GM21390 (cell line): ENCODE results near the gene S100A5.
"Not testable (repeated sequence)": the region's sequence is repeated elsewhere in the genome, so short reads cannot be mapped to it uniquely, and the experiment has no call there.

Experiments
- ATAC-seq: cut with Tn5 transposase; IDR thresholded peaks from one replicate; pipeline ENCODE4 v1.9.1; 2021; ENCODE audit not compliant: unreplicated experiment

S100A5 gene

DNA sequence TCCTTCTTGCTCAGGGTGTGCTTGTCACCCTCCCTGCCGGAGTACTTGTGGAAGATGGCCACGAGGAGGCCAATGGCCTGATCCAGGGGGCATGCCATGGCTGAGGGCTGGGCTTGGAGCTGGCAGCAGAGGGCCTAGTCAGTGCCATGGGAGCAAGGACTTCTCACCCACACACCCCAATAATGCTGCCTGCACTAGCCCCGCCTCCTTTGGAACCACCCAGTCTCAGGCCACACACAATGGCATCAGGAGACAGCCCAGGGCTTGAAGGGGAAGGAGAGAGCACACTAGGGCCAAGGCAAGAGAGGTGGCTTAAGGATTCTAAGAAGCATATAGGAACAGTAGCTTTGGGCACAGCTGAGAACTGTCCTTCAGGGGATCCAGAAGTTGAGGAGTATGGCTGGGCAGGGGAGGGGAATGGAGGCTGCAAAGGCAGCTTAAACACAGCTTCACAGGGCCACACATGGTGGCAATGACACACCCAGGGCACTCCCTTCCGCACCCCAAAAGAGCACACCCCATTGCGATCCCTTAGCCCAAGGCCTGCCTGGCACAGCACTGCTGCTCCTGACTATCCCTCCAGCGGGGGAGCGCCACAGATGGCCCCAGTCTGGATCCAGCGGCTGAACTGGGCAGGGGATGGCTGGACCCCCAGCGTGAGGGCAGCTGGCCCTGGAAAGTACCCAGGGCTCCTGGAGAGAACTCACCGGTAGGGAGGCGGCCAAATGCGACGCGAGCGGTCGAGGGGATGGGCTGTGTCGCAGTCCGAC lies 5.3 kb downstream of the S100A5 start, which contains the start of gene S100A6:
Gene S100A6 (minus strand): TSS at position 750 of the 770 bp plus-strand sequence. CDS start 652 bp downstream, at position 98.
- ATAC-seq: no peak

DNA sequence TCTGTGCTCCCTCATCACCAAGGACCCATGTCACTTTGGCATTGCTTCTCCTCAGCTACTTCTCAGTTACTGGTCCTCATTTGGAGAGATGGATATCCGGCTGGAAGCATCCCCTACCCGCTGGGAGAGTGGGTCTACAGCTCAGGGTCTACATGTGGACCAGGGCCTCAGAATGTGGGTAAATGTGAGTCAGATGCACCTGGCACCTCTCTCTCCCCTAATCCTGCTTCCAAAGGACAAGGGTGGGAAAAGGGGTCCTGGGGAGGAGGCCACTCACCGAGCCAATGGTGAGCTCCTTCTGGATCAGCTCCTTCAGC lies 5.9 kb downstream of the S100A5 start:
- no peak for ATAC-seq

DNA sequence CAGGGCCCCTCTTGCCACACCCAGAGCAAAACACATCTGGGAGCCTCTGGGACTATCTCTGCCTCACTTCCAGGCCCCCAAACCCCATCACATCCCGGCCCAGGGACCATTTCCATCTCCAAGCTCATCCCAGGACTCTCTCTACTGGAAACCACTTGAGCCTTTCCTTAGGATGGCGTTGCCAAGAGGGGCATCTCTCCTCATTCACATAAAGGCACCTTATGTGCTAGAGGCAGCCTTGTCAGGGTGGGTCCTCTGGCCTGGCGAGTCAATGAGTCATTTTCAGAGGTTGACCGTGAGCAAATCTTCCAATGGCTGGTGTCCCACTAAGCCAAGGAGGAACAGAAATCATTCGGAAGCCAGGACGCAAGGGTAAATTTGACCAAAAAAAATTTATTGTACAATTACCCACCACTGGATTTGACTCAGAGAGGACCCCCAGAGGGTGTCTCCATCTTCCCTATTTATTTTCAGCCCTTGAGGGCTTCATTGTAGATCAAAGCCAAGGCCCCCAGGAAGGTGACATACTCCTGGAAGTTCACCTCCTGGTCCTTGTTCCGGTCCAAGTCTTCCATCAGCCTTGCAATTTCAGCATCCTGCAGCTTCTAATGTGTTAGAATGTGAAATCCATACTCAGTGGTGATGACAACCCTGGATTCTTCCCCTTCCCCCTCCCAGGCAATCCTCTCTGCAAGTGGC lies 6.4 kb downstream of the S100A5 start:
- no peak for ATAC-seq

DNA sequence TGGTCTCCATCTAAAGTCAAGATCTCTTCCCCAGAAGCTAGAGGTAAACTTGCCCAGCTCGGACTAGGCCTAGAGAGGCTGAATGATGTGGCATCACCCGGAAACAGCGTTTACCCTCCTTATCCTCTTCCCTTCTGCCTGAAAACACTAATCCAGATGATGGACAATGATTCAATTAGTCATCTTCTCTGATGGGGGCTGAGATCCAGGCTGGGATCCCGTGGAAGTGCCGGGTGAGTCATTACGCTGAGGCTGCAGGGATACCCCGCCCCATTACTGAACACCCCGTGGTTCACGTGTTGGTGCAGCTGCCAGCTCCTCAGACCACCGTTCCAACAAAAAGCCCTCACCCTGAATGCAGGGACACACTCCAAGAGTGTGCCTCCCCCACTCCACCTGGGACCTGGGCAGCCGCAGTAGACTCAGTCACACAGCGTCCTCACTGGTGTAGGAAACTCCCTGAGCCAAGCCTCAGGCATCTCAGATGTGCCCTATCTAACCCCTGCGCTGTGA lies 7.0 kb downstream of the S100A5 start:
- ATAC-seq: no peak

DNA sequence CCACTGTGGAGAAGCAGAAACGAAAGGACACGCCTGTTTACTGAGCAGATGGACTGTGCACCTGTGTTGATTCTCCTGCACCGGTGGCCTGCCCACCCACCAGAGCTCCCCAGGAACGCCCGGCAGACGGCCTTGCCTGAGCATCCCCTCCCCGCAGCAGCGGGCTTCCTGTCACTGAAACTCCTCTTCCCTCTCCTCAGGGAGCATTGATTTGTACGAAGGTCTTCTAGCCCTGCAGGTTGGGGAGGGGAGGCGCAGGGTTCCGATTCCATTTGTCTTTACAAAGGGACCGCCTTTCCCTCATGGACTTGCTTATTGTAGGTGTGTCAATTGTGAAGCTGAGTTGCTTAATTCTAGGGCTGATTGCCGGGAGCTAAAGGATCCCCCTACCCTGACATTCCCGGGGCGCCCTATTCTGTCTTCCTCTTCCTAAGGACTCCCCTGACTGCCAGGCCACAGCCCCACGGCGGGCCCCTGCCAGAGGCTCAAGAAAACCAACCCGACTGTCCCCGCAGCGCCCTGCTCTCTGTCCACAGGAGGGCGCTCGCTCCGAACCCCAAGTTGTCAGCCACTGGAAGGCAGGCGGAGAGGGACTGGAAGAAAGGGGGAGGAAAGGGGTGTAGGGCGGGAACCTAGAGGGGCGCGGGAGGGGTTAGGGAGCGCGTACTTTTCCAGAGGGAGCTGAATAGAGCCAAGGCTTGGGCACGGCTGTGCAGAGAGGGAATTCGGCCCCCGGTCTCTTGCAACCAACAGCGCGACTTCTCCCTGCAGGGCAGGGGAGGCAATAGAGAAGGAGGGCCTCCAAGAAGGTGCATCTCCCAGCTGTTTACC lies 7.8 kb downstream of the S100A5 start:
- no peak for ATAC-seq

DNA sequence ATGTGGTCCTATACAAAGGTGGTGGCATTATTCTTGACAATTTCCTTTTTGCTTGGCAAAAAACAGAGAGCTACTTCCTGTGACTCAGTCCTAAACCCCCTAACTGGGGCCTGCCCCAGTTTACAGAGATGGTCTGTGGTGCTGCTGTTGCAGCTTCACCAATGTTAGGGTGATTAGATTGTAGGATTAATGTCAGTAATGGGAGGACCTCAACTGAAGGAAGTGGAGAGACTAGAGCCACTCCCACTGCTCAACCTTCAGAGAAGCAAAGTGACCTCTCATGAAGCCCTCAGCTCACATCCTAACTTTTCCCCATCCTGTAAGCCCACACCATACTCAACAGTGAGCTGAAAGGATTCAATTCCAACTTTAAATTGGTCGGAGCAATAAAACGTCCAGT lies 8.6 kb downstream of the S100A5 start:
- no peak for ATAC-seq

DNA sequence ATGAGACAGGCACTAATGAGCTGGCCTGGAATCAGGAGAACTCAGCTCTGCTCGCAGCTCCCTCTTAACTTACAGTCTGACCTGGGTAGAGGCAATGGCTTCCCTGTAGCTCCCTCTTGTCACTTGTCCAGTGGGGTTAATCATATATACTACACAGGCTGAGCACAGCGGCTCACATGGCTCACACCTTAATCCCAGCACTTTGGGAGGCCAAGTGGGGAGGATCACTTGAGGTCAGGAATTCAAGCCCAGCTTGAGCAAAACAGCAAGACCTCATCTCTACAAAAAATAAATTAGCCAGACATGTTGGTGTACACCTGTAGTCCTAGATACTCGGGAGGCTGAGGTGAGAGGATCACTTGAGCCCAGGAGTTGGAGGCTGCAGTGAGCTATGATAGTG lies 9.1 kb downstream of the S100A5 start:
- no peak for ATAC-seq

DNA sequence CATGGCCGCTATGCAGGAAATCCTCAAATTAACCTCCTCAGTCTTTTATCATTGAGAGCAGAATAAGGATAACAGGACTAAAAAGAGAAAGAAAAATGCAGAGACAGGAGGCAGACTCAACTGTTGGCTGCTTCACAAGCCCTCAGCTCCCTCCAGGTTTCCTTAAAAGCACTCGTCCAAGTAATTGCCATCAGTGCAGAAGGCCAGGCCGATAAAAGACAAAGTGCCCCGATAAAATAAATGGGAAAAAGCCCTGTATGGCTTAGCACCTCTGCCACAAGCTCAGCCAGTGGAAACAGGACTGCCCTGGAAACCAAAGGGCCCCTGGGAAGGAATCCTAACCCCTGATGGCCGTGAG lies 13.1 kb downstream of the S100A5 start:
- no peak for ATAC-seq

DNA sequence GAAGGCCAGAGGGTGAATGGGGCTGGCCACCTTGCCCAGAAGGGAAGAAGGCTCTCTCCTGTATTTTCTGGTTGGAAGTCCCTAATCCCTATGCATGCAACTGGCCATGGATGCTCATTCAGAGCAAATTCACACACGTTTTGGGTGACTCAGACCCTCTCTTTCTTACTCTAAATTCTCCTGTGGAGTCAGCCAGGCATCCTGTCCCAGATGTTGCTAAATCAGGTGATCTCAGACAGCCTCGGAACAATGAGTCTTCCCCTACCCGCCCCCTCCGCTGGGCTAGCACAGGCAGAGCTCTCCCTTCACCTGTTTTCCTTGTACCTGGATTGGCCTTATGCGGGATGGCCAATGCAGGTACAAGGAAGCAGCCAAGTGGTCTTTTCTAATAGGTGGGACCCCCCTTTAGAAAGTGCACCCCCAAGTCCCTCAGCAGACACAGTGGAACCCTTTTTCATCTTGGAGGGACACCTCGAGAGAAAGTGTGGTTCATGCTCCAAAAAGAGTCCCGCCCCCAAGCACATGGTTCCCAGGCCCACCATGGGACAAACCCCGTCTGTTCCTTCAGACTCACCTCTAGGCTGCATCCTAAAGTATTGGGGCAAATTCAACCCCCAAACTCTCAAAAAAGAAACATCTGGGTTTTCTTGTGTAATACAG lies 13.6 kb downstream of the S100A5 start:
- ATAC-seq: no peak

DNA sequence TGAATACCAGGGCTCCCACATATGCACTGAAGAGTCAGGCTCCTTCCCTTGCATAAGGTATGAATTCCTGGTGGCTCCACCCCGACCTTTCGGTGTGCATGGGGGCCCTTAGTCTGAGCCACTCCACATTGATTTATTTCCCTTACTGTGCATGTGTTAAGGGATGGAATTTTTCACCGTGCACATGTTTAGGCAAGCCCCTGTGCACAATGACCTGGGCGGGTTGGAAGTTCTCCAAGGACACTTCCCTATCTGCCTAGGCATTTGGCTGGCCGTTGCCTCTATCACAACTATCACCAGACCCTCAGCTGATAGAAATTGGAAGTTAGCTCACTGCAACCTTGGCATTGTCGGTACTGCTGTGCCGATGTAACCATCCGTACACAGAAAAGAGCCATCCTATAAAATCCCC lies 14.6 kb downstream of the S100A5 start:
- no peak for ATAC-seq

DNA sequence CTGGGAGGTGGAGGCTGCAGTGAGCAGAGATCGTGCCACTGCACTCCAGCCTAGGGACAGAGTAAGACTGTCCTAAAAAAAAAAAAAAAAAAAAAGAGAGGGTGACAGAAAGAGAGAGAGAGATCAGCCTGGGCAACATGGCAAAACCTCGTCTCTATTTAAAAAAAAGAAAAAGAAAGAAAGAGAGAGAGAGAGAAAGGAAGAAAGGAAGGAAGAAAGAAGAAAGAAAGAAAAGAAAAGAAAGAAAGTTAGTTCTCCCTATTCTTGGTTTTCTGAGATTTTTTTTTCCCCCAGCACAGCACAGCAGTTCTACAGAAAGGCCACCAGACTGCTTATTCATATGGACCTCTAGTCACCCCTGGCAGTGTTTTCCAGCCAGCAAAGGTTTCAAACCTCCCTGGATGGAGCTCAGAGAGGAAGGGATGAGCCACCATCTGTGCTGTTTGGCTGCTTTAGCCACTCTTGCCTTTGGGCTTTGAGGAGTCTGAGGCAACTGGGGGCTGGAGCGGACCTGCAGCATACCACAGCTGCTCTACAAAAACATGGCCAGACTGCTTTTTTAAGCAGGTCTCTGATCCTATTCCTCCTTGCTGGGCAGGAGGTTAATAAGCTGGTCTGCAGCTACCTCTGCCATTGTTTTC lies 15.5 kb downstream of the S100A5 start:
- no peak for ATAC-seq

DNA sequence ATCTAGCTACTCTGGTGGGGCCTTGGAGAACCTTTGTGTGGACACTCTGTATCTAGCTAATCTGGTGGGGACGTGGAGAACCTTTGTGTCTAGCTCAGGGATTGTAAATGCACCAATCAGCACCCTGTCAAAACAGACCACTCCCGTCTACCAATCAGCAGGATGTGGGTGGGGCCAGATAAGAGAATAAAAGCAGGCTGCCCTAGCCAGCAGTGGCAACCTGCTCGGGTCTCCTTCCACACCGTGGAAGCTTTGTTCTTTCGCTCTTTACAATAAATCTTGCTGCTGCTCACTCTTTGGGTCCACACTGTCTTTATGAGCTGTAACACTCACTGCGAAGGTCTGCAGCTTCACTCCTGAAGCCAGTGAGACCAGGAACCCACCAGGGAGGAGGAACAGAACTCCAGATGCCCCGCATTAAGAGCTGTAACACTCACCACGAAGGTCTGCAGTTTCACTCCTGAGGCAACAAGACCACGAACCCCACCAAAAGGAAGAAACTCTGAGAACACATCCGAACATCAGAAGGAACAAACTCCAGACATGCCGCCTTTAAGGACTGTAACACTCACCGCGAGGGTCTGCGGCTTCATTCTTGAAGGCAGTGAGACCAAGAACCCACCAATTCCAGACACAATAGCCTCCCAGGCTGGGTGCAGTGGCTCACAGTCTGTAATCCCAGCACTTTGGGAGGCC lies 18.2 kb downstream of the S100A5 start:
- ATAC-seq: not testable (repeated sequence)

DNA sequence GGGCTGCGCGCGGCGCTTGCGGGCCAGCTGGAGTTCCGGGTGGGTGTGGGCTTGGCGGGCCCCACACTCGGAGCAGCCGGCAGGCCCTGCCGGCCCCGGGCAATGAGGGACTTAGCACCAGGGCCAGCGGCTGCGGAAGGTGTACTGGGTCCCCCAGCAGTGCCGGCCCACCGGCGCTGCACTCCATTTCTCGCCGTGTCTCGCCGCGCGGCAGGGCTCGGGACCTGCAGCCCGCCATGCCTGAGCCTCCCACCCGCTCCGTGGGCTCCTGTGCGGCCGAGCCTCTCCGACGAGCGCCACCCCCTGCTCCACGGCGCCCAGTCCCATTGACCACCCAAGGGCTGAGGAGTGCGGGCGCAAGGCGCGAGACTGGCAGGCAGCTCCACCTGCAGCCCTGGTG lies 18.9 kb downstream of the S100A5 start:
- ATAC-seq: not testable (repeated sequence)

DNA sequence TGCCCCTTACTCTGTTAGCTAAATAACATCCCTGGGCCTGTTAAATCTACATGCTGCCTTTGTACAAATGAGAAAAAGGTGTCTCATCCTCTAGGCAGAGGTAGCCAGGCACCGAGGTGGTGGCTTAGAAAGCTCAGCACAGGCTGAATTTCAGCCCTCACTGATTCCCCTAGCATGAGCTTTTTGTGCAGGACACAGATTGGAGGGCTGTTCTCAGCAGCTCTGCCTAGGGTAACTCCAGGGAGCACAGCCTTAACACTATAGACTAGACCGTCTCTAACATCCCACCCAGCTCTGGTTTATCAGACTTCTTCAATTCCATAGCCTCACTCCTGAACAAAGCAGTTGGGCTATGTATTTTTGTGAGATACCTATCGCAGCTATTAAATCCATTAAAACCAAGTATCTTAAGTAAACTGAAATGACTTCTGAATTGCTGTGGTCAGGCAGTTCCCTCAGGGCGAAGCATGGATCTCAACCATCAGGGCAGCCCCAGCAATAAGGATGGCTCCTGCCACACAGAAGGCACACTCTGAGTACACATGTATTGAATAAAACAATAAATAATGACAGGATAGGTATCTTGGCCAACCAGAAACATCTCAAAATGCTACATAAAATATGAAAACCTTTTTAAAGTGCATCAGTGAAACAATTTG lies 19.8 kb downstream of the S100A5 start:
- ATAC-seq: no peak

DNA sequence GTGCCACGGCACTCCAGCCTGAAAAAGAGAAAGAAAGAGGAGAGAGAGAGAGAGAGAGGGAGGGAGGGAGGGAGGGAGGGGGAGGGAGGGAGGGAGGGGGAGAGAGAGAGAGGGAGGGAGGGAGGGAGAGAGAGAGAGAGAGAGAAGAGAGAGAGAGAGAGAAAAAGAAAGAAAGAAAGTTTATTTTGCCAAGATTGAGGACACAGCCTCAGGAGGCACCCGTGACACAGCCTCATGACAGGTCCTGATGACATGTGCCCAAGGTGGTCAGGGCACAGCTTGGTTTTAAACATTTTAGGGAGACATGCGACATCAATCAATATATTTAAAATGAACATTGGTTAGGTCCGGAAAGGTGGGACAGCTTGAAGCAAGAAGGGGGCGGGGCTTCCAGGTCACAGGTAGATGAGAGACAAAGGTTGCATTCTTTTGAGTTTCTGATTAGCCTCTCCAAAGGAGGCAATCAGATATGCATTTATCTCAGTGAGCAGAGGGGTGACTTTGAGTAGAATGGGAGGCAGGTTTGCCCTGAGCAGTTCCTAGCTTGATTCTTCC lies 20.5 kb downstream of the S100A5 start:
- ATAC-seq: not testable (repeated sequence)

DNA sequence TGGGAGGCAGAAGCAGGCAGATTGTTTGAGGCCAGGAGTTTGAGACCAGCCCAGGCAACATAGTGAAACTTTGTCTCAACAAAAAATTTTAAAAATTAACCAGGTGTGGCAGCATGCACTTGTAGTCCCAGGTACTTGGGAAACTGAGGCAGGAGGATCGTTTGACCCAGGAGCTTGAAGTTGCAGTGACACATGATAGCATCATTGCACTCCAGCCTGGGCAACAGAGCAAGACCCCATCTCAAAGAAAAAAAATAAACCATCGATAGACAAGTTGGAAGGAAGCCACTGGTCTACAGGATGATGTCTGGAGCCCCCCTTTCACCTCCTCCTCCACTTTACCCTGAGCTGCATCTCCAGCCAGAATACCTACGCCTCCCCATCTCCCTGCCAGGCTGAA lies 21.5 kb downstream of the S100A5 start:
- no peak for ATAC-seq

DNA sequence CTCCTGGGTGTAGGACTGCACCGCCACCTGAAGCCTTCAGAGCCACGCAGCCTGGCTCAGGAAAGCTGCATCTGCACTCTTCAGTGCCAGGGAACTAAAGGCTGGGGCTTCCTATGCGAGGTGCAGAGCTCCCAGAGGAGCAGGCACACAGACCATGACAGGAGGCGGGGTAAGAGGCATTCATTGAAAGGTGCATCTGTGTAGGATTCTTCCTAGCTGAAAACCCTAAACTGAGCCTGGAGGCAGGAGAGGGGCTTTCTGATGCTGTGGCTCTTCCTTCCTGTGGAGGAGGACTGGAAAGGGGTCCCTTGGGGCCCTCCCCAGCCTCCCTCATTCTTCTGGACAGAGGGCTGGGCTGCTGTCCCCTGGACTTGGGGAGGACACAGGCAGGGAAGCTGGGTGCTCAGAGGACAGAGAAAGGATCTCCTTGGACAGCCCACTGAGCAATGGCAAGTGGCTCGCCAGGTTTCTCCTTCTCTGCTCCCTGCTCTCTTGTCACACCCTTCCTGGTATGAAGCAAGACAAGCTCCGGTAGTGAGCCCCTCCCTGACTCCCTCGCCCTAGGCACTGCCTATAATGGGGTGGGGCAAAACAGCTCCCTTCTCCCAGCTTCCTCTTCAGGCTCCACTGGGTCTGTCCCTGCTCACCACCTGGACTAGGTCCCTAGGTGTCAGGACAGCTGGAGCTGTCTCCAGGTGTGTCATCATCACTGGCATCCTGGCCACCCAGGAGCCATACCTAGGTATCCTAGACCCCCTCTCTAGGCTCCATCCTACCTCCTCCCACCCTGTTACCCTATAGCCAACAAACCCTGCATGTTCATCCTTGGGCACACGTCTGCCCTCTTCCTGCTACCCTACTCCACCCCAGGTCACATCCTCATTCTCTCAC lies 25.0 kb downstream of the S100A5 start:
- no peak for ATAC-seq

DNA sequence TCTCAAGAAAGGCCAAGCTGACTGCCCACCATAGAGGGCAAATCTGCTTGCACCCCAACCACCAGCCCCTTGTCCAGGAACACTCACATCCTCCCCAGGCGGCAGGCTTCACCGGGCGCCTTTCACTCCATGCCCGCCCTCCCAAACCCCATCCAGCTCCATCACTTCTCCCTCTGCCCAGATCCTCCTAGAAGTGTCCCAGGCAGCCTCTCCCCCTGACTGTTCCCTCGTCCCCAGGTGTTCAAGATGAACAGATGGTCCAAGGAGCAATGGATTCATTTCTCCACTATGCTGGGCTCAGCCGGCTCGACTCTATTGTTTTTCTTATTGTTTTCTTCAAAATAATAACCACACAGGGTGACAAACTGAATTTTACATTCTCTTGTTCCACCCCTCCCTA lies 27.1 kb downstream of the S100A5 start:
- ATAC-seq: no peak
